Lower lobe of right lung (tissue), 2 donors: ENCODE results near the gene ROBO2. TPM values are rescaled to one million over a fixed set of nuclear protein-coding genes. Genes with fewer than 3 reads are reported as not detected.

Source experiments
- ATAC-seq, 2 donors: fragments of 200-7000 bp; cut with Tn5 transposase; one replicate each; pipeline ENCODE4 v1.9.1; 2020 to 2022; ENCODE audit warnings: mild to moderate bottlenecking in 2 of 2, moderate library complexity in 2 of 2
- DNase-seq: peaks from one replicate; pipeline ENCODE4 v3.0.0-alpha.2; 2020
- H3K27ac ChIP-seq: fragments of 200-600 bp; one replicate; pipeline ENCODE4 v1.8.0; 2022
- H3K27me3 ChIP-seq: fragments of 200-600 bp; one replicate; pipeline ENCODE4 v1.8.0; 2022; ENCODE audit warnings: low read depth
- H3K36me3 ChIP-seq: fragments of 200-600 bp; one replicate; pipeline ENCODE4 v1.8.0; 2022; ENCODE audit warnings: mild to moderate bottlenecking
- H3K4me1 ChIP-seq: fragments of 200-600 bp; one replicate; pipeline ENCODE4 v1.8.0; 2022
- H3K4me3 ChIP-seq: fragments of 200-600 bp; one replicate; pipeline ENCODE4 v1.8.0; 2022; ENCODE audit warnings: mild to moderate bottlenecking
- H3K9me3 ChIP-seq: fragments of 200-600 bp; one replicate; pipeline ENCODE4 v1.8.0; 2022
- CTCF ChIP-seq: fragments of 200-600 bp; IDR thresholded peaks from one replicate; pipeline ENCODE4 v1.8.0; 2022; ENCODE audit warnings: antibody characterized with exemption, mild to moderate bottlenecking
- intact Hi-C: fragments of 100-400 bp; cut with DNase I; formaldehyde crosslinking; loops from one replicate; pipeline ENCODE4 v1.11.0; 2022
- total RNA-seq: library from RNA; stranded (reverse); fragmentation: NEBNext Ultra II Directional; extraction: Animal tissue kit (Norgen Biotek cat#: 25700); gene quantifications from one replicate; pipeline ENCODE4 v1.2.1, GENCODE V29; 2021
- donor health status: DM: no; HTN: yes; CAD: no; lungs with severe emphysema.

Gene ROBO2
- total RNA-seq, 1 donor from 2014 or later: 11.8 TPM

- no peaks in the 10 kb centered on the region for H3K27me3 ChIP-seq
- TF ChIP-seq CTCF: no peak
- DNase-seq (no peak), ATAC-seq (peak; percentile 9 to 37)
- H3K4me1 ChIP-seq: no peaks in the 10 kb centered on the region
- no peak overlapping the region for H3K4me3 ChIP-seq
- H3K9me3 ChIP-seq: no peaks in the 10 kb centered on the region
- no peak overlapping the region for H3K27ac ChIP-seq
- no peaks in the 10 kb centered on the region for H3K36me3 ChIP-seq
- intact Hi-C loops: no loop called here
Measured at GRCh38 chr3:77541203-77541922, 501.5 kb downstream of the ROBO2 start.

- Histone ChIP-seq H3K27ac (no peak overlapping the region), H3K4me1 (no peaks in the 10 kb centered on the region), H3K9me3 (no peaks in the 10 kb centered on the region), H3K27me3 (no peaks in the 10 kb centered on the region), H3K36me3 (no peaks in the 10 kb centered on the region), H3K4me3 (no peak overlapping the region)
- intact Hi-C loops: no loop called here
- ATAC-seq (no peak), DNase-seq (no peak)
- no peak for TF ChIP-seq CTCF
Measured at GRCh38 chr3:77546246-77546645, 506.3 kb downstream of the ROBO2 start.

GRCh38 chr3:77549034-77549433 is 509.1 kb downstream of the ROBO2 start:
- Histone ChIP-seq H3K36me3 (no peaks in the 10 kb centered on the region), H3K9me3 (no peaks in the 10 kb centered on the region), H3K27me3 (no peaks in the 10 kb centered on the region), H3K4me1 (no peaks in the 10 kb centered on the region), H3K27ac (no peak overlapping the region), H3K4me3 (no peak overlapping the region)
- no peak for TF ChIP-seq CTCF
- intact Hi-C loops: no loop called here
- no peak for DNase-seq
- no peak for ATAC-seq

GRCh38 chr3:77553240-77553639 is 513.3 kb downstream of the ROBO2 start:
- no peaks in the 10 kb centered on the region for H3K9me3 ChIP-seq
- H3K27ac ChIP-seq: no peak overlapping the region
- ATAC-seq (no peak), DNase-seq (no peak)
- intact Hi-C loops: no loop called here
- no peak overlapping the region for H3K4me3 ChIP-seq
- H3K27me3 ChIP-seq: no peaks in the 10 kb centered on the region
- no peaks in the 10 kb centered on the region for H3K36me3 ChIP-seq
- TF ChIP-seq CTCF: no peak
- no peaks in the 10 kb centered on the region for H3K4me1 ChIP-seq

- no peak overlapping the region for H3K27ac ChIP-seq
- intact Hi-C loops: no loop called here
- H3K27me3 ChIP-seq: no peaks in the 10 kb centered on the region
- ATAC-seq (no peak), DNase-seq (no peak)
- TF ChIP-seq CTCF: no peak
- no peaks in the 10 kb centered on the region for H3K9me3 ChIP-seq
- H3K4me1 ChIP-seq: no peaks in the 10 kb centered on the region
- no peak overlapping the region for H3K4me3 ChIP-seq
- H3K36me3 ChIP-seq: no peaks in the 10 kb centered on the region
Measured at GRCh38 chr3:77562089-77562488, 522.2 kb downstream of the ROBO2 start.
